ENCODE data around the gene TIMP1. TPM values are rescaled to one million over a fixed set of nuclear protein-coding genes. Genes with fewer than 3 reads are reported as not detected.

TIMP1 gene
- total RNA-seq, 3 donors from 2014 or later: 25.4 to 143 (median 96.9) TPM

DNA sequence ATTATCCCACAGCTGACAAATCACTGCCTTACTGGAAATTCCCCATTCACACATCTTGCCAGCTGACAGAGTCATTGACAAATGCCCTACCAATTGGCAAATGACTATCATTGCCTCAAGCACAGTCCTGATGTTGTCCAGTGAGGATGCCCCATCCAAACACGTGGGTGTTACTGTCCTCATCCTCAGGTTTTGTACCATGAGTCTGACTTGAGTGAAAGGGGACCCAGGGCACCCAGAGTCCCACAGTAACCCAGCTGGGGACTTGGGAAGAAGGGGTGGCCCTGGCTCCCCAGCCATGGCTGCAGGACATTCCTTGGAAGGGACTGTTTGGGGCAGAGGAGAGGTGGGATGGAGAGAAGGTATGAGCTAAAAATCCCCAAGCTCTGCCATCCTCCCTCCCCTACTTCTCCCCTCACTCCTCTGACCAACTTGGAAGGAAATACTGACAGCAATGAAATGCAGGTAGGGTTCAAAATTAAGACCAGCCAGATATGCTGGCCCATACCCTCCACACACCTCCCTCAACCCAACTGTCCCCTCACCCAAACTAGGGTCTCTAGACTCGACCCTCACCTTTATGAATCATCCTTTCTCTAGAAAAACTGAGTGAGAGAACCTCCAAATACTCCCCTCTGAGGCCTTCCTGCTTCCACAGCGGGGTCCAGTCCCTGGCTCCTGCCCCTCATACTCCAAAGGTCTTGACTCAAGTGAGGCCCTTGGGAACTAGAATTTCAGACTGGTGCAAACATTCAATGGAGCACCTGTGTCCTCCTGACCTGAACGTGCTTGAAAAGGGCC lies 5.1 kb downstream of the TIMP1 start:
- TF ChIP-seq, protein P1, sequence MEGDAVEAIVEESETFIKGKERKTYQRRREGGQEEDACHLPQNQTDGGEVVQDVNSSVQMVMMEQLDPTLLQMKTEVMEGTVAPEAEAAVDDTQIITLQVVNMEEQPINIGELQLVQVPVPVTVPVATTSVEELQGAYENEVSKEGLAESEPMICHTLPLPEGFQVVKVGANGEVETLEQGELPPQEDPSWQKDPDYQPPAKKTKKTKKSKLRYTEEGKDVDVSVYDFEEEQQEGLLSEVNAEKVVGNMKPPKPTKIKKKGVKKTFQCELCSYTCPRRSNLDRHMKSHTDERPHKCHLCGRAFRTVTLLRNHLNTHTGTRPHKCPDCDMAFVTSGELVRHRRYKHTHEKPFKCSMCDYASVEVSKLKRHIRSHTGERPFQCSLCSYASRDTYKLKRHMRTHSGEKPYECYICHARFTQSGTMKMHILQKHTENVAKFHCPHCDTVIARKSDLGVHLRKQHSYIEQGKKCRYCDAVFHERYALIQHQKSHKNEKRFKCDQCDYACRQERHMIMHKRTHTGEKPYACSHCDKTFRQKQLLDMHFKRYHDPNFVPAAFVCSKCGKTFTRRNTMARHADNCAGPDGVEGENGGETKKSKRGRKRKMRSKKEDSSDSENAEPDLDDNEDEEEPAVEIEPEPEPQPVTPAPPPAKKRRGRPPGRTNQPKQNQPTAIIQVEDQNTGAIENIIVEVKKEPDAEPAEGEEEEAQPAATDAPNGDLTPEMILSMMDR (IDR thresholded peaks at IDR 0.05): no peak
- ATAC-seq (no peak), DNase-seq (no peak)
- intact Hi-C loops (cut with DNase I, micrococcal nuclease): no loop called here
- H3K9me3 ChIP-seq: no peaks in the 10 kb centered on the region
- no peaks in the 10 kb centered on the region for H3K4me1 ChIP-seq (ENCODE audit: low read depth)
- no peaks in the 10 kb centered on the region for H3K36me3 ChIP-seq (ENCODE audit: low read depth)
- no peak overlapping the region for H3K4me3 ChIP-seq

DNA sequence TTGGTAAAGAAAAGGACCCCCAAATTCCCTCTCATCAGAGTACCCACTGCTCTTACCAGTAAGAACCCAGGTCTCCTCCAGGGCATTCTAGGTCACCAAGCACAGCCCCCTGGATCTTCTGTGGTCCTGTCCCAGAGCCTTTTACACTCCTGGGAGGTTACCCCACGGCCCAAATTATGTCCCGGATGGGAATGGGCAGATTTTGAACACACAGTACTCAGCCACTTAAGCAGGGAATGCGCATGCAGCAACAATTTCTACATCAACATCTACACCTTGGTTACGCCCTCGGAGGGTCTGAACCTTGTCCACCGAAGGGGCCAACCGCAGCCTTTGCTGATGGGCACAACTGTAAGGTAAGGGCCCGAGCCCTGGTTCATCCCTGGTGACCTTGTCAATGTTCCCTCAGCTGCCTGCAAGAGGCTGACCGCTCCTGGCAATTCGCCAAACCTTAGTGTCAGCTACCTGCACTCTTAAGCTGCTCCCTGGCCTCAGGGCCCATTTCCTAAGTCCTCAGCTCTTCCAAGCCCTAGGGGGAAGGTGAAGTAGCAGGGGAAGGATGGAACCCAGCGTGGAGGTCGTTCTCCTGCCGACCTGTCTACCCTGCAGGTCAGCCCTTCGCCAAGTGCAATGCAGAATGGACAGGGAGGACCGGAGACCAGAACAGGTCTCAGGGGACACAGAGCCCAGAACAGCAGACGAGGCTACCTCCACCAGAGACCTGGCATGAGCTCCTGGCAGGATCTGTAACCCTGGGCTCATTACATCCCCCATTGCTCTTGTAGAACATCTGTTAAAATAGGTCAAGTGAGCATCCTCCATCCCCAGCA lies 5.9 kb downstream of the TIMP1 start:
- ATAC-seq (no peak), DNase-seq (no peak)
- no peaks in the 10 kb centered on the region for H3K9me3 ChIP-seq
- H3K36me3 ChIP-seq (ENCODE audit: low read depth): no peaks in the 10 kb centered on the region
- TF ChIP-seq, protein P1 (IDR thresholded peaks at IDR 0.05): no peak
- no peaks in the 10 kb centered on the region for H3K4me1 ChIP-seq (ENCODE audit: low read depth)
- intact Hi-C loops (cut with DNase I, micrococcal nuclease): no loop called here
- H3K4me3 ChIP-seq: no peak overlapping the region

DNA sequence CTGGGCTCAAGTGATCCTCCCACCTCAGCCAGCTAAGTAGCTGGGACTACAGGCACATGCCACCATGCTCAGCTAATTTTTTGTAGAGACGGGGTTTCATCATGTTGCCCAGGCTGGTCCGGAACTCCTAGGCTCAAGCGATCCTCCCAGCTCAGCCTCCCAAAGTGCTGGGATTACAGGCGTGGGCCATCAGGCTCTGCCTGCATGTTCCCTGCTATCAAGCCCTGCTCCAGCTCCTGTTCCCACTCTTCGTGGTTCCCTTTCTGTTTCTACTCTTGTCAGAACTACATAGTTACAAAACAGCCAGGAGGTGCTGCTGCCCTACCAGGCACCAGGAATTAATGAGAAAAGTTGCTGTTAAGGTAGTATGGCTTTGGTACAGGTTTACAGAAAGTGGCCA lies 8.7 kb downstream of the TIMP1 start:
- intact Hi-C loops (cut with DNase I, micrococcal nuclease): no loop called here
- no peaks in the 10 kb centered on the region for H3K9me3 ChIP-seq
- TF ChIP-seq, protein P1 (IDR thresholded peaks at IDR 0.05): no peak
- no peaks in the 10 kb centered on the region for H3K4me1 ChIP-seq (ENCODE audit: low read depth)
- no peak for ATAC-seq
- no peaks in the 10 kb centered on the region for H3K36me3 ChIP-seq (ENCODE audit: low read depth)
- no peak overlapping the region for H3K4me3 ChIP-seq
- DNase-seq: no peak

DNA sequence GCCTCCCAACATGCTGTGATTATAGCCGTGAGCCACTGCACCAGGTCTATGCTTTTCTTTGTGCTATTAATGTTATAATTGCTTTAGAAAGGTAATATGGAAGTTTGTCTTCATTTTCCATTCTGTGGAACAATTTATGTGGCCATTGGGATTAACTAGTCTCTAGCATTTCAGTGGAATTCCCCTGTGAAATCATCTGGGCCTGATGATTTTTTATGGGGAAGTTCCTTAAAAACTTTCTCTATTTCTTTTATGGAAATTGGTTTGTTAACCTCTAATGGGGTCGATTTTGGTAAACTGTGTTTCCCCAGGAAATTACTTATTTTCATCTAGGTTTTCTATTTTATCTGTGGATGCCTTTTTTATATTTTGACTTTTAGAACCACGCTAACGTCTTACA lies 11.3 kb downstream of the TIMP1 start:
- intact Hi-C loops (cut with DNase I, micrococcal nuclease): no loop called here
- TF ChIP-seq, protein P1 (IDR thresholded peaks at IDR 0.05): no peak
- Histone ChIP-seq H3K9me3 (no peaks in the 10 kb centered on the region), H3K4me3 (no peak overlapping the region), H3K36me3 (ENCODE audit: low read depth) (no peaks in the 10 kb centered on the region), H3K4me1 (ENCODE audit: low read depth) (no peaks in the 10 kb centered on the region)
- ATAC-seq (no peak), DNase-seq (no peak)

DNA sequence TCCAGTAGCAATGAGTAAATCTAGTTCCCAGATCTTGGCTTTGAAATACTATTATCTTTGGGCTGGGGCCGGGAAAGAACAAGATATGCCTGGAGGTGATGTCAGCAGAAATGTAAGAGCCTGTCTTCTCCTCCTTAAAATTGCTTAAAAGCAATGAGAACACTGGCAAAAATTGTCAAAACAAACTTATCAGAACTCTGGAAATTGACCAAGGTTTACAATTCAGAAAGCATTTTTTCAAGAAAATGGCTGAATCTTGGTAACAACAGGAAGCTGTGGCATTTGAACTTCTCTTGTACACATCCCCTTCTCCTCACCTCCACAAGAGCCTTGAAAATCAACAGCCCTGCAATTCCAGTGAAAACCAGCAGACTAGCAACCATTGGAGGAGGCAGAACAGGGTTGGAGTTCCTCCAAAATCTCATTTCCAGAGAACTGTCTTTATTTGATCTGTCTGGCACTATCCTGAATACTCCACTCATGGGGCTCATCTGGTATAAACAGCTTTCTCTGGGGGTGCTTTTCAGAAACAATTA lies 13.5 kb downstream of the TIMP1 start:
- ATAC-seq (no peak), DNase-seq (no peak)
- TF ChIP-seq, protein P1 (IDR thresholded peaks at IDR 0.05): no peak
- Histone ChIP-seq H3K4me1 (ENCODE audit: low read depth) (no peaks in the 10 kb centered on the region), H3K4me3 (no peak overlapping the region), H3K36me3 (ENCODE audit: low read depth) (no peaks in the 10 kb centered on the region), H3K9me3 (no peaks in the 10 kb centered on the region)
- intact Hi-C loops (cut with DNase I, micrococcal nuclease): no loop called here
